ENCODE data around the gene CCDC157.

CCDC157 gene

DNA sequence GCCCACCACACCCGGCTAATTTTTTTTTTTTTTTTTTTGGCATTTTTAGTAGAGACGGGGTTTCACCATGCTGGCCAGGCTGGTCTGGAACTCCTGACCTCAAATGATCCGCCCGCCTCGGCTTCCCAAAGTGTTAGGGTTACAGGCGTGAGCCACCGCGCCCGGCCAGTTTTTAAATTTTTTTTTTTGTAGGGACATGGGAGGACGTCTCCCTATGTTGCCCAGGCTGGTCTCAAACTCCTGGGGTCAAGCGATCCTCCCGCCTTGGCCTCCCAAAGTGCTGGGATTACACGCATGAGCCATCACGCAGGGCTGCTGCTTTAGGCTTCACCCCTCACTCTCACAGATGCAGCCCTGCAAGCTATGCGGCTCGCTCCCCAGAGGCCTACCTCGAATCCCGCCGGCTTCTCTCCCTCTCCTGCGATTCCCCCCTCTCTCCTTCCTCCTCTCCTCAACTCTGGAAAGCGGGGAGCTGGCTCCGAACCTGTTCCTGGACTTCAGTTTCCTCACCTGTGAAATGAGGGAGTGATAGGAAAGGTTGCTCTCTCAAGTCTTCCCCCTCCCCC lies 926 bp downstream of the CCDC157 start:
- DNase-seq = no peak

DNA sequence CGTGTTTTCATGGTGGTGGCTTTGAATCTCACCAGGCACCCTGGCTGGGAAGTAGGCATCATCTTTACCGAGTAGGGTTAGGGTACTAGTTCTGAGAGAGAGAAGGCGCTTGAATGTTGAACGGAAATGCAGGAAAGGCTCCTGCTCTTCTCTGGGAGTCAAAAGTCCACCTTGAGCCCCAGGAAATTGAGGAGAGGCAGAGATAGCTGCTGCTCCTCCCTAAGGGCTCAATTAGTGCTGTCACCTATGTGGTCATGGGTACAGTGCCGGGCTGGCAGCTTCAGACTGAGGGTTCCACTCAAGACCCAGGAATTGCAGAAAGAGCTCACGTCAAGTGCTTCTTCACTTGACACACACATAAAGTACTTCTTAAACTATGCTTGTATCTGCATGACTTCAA lies 1.7 kb downstream of the CCDC157 start:
- no peak for DNase-seq

DNA sequence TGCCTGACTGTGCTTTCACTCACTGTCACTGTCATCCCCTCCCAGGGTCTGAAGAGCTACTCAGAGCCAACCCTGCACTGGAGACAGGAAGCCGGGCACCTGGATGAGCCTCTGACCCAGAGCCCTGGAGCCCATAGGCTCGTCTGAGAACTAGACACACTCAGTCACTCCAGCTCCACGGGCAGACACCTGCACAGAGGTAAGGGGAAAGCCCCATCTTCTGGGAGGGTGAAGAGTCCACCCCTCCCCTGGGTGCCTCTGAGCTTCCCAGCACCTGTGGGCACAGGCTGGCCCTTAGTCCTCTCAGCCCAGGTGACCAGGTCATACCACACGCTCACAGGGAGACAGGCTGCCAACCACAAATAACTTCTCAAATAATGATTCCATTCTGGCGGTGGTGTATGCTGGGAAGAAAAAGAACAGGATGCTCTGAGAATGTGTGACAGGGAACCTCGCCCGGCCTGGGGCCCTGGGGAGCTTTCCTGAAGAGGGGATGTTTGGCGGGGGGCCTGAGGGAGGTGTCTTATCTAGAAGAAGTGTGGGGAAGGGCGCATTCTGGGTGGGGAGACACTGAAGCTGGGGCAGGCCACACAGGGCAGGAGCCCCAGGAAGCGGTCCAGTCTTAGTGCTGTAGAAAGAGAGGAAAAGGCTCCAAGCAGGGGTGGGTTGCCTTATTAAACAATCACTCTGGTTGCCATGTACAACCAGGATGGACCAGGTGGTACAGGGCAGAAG lies 5.3 kb downstream of the CCDC157 start:
- no peak for DNase-seq

DNA sequence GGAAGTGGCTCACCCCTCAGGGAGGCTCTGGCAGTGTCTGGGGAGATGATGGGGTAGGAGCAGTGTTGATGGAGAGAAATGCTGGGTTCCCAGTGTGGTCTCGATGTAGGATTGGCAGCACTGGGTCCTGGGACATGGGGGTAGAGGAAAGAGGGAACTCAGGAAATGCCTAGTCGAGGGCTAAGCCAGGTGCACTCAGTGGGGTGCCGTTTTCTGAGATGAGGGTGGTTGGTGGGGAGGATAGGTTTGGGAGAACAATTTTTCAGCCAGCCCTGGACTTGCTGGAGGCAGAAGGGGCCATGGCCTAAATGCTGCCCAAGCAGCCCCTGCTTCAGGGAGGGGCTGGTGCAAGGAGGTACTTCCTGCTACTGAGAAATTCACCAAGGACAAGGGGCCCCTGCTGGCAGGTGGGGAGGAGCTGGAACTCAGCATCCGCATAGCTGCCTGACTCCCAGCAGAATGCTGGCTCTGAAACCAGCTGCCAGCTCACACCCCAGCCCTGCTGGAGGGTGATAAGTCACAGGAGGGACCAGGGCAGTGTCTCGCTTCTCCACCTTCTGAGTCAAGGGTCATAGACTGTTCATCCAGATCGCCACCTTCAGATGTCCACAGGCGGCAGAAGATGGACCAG lies 6.0 kb downstream of the CCDC157 start:
- DNase-seq = no peak

DNA sequence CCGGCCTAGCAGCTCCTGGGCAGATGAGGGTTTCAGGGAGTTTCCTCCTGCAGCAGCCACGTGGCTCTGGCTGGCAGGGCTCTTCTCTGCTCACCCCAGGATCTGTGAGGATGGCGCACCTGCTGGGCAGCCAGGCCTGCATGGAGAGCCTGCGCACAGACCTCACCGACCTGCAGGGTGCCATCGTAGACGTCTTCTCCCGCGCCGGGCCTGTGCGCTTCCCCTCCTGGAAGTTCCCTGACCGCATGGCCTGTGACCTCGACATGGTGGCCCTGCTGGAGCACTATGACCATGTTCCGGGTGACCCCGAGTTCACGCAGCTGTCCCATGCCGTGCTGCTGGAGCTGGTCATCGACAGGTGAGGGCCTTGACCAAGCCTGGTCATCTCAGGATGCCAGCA lies 9.1 kb downstream of the CCDC157 start:
- DNase-seq = no peak

DNA sequence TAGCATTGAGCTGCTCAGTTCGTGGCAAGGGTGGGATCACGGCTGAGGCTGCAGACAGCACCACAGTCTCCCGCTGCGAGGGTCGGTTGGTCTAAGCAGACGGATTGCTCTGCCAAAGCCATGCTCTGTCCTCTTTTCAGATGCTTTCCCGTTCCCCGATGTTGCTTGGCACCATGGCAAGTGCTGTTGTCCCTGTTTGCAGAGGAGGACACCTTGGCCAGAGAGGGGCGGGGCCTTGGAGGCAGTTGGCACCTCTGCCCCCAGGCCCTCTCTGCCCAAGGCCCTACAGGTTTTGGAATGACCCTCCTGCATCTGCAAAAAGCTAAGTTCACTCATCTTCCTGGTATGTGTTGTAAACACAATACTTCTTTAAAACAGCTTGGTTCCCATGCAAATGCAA lies 11.6 kb downstream of the CCDC157 start:
- no peak for DNase-seq

DNA sequence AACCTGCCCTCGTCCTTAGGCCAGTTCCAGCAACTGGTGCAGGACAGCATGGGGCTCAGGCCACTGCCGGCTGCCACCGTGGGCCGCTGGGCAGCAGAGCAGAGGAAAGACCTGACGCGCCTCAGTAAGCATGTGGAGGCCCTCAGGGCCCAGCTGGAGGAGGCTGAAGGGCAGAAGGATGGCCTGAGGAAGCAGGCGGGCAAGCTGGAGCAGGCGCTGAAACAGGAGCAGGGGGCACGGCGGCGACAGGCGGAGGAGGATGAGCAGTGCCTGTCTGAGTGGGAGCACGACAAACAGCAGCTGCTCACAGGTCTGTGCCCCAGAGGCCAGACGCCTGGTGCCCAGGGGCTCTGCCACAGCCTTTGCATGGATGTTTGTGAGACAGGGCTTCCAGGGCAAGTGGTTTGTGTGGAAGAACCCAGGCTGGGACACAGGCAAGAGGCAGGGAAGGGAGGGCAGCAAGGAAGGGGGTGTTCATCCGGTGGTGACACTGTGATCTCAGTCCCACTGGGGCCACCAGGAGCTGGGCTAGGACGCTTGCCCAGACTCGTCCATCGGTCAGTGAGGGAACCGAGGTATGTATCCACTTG lies 13.9 kb downstream of the CCDC157 start:
- no peak for DNase-seq

DNA sequence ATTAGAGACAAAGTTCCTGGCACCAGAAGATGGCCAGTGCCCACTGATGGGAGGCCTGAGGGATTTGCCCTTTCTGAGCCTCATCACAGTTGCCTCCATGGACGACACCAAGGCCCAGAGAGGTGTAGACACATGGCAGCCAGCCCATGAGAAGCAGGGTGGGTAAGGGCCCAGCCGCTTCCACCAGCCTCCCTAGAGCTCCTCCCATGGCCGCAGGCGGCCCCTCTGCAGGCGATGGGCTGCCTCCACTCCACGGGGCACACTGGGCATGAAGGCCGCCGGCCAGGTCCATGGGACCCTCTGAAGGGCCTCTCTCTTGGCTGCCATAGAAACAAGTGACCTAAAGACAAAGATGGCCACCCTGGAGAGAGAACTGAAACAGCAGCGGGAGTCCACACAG lies 14.5 kb downstream of the CCDC157 start:
- DNase-seq = no peak

DNA sequence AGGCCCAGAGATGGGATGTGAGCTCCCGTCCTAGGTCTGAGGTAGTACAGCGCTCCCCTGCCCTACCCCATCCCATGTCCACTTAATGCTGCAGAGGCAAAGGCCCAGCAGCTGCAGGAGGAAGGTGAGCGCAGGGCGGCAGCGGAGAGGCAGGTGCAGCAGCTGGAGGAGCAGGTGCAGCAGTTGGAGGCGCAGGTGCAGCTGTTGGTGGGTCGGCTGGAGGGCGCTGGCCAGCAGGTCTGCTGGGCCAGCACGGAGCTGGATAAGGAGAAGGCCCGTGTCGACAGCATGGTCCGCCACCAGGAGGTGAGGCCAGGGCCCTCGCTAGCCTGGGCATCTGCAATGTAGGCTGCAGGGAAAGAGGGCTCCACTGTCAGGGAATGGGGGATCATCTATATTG lies 15.2 kb downstream of the CCDC157 start:
- no peak for DNase-seq

DNA sequence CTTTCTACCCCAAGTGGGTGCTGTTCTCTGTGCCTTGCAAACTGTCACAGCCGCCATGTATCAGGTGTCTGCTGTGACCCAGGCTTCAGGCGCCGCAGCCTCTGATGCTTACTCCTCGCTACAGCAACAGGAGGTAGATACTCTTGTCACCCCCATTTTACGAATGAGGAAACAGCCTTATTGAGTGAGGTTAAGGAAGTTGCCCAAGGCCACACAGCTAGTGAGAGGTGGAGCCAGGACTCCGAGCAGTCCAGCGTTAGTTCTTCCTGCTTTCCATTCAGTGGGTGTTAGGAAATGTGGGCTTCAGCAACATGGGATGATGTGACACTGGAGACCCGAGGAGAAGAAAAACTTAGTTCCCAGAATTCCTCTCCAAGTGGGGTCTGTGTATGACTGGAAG lies 16.1 kb downstream of the CCDC157 start:
- no peak for DNase-seq

DNA sequence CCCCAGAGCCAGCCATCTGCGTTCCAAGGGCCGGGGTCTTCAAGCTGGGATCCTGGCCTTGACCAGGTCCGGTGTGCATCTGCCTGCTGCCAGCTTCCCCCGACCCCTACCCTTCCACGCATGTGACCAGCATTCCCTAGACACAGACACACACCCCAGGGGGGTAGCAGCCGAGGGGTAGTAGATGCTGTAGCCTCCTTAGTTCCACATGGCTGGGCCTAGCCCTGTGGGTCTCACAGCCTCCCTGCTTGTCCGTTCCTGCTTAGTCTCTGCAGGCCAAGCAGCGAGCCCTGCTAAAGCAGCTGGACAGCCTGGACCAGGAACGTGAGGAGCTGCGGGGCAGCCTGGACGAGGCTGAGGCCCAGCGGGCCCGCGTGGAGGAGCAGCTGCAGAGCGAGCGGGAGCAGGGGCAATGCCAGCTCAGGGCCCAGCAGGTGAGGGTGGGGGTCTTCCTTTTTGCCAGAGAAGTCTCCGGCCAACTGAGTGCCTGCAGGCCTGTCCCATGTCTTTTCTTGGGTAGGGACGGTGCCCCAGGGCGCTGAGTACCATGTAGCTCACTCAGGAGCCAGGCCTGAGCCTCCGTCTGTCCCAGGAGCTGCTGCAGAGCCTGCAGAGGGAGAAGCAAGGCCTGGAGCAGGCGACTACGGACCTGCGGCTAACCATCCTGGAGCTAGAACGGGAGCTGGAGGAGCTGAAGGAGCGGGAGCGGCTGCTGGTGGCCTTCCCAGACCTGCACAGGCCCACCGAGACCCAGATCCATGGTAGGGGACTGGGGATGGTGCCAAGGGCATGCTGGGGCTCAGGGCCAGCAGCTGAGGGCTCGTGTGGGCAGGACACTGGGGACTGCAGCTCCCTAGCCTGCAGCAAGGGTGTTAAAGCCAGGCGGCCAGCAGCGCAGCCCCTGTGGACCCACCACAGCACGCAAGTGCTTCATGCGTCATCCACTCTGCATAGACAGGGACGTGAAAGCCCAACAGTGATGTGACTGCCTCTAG lies 16.8 kb downstream of the CCDC157 start:
- DNase-seq = no peak

DNA sequence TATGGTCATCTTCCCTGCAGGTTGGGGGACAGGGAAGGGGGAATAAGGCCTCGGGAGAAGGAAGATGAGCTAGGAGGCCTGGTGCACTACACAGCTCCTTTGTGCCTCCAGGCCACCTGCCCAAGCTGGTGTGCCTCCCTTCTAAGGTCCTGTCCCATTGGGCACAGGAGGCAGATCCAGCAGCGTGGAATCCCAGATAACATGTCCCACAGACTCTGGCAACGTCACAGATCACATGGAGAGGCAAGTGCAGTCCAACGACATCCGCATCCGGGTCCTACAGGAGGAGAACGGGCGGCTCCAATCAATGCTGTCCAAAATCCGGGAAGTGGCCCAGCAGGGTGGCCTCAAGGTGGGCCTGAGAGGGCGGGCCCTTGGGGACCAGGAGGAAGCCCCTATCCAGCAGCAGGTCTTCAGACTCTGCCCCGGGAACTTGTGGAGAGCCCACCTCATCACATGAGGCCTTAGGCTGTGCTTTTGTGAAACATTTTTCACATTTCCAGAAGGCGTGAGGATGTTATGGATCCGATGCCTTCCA lies 18.6 kb downstream of the CCDC157 start:
- DNase-seq = no peak

DNA sequence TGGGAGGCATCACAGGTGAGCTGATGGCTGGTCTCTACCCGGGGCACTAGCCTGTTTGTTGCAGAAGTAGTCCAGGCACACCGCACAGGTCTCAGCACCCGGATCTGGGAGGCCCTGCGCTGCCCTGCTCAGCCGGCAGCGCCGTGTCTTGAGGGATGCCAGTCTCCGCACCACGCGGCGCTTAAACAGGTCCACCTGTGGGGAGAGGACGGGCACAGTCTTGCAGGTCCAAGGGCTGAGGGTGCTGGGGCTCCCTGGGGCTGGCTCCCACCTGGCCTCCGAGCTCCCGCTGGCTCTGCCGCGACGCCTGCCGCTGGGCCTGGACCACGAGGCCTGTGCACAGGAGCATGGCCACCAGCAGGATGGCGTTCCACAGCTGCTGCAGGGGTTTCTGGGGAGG lies 23.2 kb downstream of the CCDC157 start:
- DNase-seq = no peak

DNA sequence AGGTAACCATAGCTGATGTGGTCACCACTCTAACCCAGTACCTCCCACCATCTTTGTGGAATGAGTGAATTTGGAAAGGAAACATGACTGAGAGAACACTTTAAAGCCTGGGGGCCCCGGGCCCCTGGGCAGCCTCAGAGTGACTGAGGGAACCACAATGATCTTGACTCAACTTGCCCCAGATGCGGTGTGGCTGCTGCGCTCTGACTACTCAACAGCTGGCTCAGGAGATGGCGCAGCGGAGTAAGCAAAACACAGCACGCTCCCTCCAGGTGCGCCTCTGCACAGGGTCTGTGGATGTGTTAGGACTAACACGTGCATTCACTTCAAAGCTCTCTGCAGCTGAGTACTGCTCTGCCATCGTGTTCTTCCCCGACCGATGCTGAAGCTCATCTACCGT lies 24.5 kb downstream of the CCDC157 start:
- DNase-seq = no peak

DNA sequence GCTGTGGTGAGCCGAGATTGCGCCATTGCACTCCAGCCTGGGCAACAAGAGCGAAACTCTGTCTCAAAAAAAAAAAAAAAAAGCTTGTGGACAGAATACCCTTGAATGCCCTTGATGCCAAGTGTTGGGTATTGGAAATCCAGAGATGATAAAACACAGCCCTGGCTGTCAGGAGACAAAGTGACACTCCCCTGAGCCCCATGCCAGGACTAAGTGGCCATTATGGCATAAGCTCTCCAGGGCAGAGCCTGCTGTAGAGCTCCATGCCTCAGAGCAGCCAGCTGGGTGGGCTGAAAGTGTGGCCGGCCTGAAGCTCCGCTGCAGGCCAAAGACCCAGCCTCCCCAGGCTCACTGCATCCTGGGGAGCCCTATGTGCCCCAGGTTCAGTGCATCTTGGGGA lies 25.5 kb downstream of the CCDC157 start:
- DNase-seq = no peak

DNA sequence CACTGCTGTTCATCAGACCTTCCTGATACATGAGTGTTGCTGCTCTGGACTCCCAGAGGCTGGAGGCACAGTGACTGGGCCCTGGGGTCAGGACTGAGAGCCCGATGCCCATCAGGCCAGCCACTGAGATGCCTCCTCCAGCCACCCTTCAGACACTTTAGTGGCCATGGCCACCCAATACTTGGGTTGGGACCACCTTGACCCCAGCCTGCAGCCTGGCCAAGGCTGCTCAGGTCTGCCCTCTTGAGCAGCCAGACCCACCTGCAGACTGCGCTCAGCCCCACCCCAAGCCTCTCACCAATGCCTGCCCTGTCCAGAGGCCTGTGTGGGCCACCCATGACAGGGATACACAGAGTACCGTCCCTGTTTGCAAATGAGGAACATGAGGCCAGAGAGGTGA lies 26.3 kb downstream of the CCDC157 start:
- no peak for DNase-seq

DNA sequence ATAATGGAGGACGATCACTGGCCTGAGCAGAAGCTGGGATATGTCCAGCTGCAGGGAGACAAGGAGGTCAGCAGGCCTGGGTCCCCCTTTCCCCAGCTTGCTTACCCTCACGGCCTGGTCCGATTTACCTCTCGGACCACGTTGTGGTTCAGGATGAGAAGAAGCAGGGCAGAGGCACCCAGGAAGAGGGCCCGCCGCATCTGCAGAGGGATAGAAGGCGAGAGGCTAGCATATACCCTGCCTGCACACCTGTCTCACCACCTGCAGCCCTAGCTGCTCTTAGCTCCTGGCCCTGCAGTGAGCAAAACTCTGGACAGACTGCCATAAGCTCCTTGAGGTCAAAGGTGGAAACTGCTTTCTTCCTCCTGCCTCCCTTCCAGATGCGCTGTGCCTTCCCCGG lies 29.1 kb downstream of the CCDC157 start:
- DNase-seq = no peak

DNA sequence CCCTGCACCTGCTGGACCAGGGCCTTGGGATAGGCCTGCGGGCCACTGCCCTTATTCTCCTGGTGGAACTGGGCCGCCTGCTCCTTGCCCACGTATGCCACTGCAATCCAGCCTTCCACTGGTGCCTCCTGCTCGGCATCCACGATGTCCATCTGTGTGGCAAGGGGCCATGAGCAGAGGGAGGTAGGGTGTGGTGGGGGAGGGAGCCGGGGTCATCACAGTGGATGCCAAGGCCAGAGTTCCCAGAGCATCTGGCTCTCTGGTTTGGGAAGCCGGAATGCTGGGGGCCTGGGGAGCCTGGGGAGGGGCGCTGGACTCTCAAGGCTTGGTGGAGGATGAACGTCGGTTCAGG lies 29.8 kb downstream of the CCDC157 start:
- DNase-seq = no peak

DNA sequence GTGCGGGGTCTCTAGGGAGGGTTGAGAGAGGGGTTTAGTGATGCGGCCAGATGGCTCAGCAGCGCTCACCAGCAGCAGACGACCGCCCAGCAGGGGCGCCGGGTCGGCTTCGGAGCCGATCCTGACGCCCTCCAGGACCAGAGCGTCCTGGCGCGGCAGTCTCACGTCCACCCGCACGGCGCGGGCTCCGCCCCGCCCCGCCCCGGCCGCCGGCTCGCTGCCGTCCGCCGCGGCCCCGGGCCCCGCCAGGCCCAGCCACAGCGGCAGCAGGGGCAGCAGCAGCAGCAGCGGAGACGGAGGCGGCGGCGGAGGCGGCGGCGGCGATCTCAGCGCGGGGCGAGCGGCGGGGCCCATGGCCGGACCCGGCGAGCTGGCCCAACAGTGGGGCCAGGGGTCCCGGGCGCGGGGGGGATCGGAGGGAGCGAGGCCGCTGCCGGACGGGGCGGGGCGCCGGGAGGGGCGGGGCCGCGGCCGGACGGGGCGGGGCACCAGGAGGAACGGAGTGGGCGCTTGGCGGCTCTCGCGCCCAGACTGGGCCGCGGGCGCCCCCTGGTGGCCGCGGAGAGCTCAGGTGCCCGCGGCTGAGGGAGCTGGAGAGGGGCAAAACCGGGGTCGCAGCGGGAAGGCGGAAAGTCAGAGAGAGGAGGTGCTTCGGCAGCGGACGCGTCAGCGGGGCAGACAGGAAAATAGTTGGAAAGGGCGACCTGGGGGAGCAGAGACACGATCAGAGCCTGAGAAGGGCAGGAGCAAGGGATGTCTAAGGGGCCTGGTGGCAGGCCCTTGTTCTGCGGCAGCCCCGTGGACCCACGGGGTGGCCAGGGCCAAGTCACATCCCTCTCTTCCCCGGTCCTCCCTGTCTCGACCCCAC lies 30.4 kb downstream of the CCDC157 start, which contains the start of gene RNF215:
Gene RNF215 (minus strand): TSS at position 452 of the 868 bp plus-strand sequence. CDS start 98 bp downstream, at position 354.
- DNase-seq = peak; percentile 66 to 69

DNA sequence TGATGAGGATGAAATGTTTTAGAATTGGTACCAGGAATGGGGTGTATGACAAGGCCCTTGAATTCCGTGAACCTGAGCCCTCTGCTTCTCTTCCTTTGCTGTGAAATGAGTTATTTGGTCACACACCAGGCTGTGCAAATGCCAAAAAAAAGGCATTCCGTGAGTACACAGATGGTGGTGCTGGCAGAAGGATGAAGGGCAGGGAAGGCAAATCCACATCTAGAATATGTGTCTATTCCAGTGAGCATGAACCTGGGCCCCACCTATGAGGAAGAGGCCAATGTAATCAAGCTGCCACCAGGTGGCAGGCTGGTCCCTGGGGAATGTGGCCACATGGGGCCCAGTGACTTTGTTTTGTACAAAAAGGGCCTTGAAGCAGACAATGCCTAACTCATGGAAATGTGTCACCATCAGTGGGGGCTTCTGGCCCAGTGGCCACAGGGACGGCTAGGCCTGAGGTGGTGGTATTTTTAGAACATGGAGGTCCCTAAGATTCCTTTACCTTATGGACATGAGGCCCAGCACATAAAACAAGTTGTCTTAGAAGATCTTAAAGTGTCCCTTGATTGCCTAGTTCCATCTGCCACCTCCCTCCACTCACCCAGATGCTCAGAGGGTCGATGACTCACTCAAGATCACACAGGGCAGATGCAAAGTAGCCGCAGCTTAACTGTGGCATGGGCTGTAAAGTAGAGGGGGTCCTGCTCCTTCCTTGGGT lies 34.3 kb downstream of the CCDC157 start:
- peak; percentile 37 to 71 for DNase-seq
